ENCODE results near the gene CRYZL1.

GRCh38 chr21:33640697-33641351 lies 717 bp downstream of the CRYZL1 start:
- TF ChIP-seq CTCF (conservative IDR thresholded peaks at IDR 0.05 in 1 of 2, IDR thresholded peaks at IDR 0.05 in 1 of 2; ENCODE audit: low read depth in 1 of 2, low read length in 2 of 2) (no peak), EZH2 (IDR thresholded peaks at IDR 0.05; ENCODE audit: low read length, missing control alignments) (no peak)
